Measurements from ENCODE around the gene CD2BP2.

Gene CD2BP2

GRCh38 chr16:30378236-30379157, 23.4 kb upstream of the CD2BP2 start:
- peak; percentile 82 for DNase-seq

DNA sequence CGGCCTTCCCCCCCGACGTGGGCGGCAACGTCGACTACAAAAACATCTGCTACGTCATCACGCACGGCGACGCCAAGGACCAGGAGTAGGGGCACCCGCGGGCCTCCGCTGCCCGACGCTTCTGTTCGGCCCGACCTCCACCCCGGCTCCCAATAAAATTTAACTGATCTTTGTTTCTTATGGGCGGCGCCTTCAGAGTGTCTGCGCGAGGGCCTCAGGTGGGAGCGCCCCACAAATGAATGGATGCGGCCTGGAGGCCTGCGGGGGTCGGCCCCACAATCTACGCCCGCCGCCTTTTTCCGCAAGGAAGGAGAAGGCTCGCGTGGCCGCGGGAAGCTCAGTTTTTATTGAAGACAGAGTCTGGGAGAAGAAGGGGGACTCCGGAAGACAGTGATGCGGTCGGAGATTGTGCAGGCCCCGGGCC, 22.7 kb upstream of the CD2BP2 start:
- DNase-seq = peak; percentile 66

DNA sequence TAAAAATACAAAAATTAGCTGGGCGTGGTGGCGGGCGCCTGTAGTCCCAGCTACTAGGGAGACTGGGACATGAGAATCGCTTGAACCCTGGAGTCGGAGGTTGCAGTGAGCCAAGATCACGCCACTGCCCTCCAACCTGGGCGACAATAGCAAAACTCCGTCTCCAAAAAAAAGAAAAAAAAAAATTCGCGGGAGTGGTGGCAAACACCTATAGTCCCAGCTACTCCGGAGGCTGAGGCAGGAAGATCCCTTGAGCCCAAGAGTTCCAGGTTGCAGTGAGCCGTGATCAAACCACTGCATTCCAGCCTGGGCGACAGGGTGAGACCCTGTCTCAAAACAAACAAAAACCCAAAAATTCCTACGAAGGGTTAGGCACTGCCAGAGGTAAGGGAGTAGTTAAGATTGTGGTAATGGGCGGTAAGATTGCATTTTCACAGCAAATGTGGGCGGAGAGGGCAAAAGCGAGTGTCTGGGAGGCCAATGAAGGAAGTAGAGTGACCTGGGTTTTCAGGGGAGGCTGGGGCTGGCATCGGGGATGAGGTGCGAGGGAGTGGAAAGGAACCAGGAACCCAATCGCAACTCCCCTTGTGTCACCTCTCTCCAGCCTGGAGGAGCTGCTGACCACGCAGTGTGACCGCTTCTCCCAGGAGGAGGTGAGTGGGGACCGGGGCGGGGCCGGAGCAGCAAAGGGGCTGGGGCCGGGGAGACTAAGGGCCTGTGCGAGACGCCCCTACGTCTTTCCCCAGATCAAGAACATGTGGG, 22.1 kb upstream of the CD2BP2 start:
- DNase-seq = no peak

DNA sequence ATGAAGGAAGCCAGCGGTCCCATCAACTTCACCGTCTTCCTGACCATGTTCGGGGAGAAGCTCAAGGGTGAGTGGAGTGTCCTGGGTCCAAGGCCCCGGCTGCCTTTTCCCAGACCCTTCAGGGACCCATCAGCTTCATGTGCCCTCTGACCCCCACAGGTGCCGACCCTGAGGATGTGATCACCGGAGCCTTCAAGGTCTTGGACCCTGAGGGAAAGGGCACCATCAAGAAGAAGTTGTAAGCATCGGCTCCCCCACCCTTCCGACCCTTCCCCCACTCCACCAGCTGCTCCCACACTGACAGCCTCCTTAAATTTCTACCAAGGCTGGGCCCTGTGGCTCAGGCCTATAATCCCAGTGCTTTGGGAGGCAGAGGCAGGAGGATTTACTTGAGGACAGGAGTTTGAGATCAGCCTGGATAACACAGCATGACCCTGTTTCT, 21.4 kb upstream of the CD2BP2 start:
- DNase-seq = no peak

DNA sequence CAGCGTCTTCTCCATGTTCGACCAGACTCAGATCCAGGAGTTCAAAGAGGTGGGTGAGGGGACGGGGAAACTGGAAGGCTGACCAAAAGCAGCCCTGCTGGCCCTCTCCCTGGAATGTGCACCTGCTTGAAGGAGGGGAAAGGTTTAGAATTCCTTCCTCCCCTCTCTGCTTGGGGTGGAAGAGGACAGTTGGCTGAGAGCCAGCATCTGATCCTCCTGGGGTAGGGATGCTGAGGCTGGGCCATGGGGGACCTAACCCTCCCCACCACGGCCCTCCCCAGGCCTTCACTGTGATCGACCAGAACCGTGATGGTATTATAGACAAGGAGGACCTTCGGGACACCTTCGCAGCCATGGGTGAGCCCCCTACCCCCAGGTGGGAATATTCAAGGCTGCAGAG, 20.8 kb upstream of the CD2BP2 start:
- no peak for DNase-seq

DNA sequence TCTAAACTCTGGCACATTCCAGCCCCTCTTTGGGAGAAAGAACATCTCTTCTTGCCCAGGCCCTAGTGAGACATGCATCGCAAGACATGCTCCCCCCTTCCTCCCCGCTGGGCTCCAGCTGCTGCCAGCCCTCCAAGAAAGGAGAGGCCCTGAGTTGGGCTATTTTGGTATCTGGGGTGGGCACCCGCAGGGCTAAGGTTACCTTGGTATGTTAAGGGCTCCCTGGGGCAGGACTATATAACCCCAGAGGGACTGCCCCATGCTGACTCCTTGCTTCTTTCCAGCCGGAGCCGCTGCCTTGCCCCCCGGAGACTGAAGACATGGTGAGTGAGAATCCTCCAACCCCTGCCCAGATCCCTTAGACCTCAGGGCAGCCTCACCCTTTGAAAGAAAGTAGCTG, 19.4 kb upstream of the CD2BP2 start, which contains the start of gene MYL11:
TSS of gene MYL11 (plus strand) at position 265 of the 400 bp plus-strand sequence. CDS start at position 321, 56 bp downstream.
- no peak for DNase-seq

GRCh38 chr16:30372725-30373124, 17.6 kb upstream of the CD2BP2 start:
- no peak for DNase-seq

GRCh38 chr16:30372038-30372712, 17.1 kb upstream of the CD2BP2 start:
- no peak for DNase-seq

- DNase-seq = no peak
These were observed 16.2 kb upstream of the CD2BP2 start for GRCh38 chr16:30371248-30371816.

GRCh38 chr16:30370456-30371247, 15.5 kb upstream of the CD2BP2 start, which contains the start of gene TBC1D10B:
TBC1D10B (minus strand) TSS chr16:30370494; CDS start chr16:30370183, 311 bp downstream.
- peak; percentile 100 for DNase-seq

GRCh38 chr16:30369938-30370455, 14.9 kb upstream of the CD2BP2 start:
- no peak for DNase-seq

DNA sequence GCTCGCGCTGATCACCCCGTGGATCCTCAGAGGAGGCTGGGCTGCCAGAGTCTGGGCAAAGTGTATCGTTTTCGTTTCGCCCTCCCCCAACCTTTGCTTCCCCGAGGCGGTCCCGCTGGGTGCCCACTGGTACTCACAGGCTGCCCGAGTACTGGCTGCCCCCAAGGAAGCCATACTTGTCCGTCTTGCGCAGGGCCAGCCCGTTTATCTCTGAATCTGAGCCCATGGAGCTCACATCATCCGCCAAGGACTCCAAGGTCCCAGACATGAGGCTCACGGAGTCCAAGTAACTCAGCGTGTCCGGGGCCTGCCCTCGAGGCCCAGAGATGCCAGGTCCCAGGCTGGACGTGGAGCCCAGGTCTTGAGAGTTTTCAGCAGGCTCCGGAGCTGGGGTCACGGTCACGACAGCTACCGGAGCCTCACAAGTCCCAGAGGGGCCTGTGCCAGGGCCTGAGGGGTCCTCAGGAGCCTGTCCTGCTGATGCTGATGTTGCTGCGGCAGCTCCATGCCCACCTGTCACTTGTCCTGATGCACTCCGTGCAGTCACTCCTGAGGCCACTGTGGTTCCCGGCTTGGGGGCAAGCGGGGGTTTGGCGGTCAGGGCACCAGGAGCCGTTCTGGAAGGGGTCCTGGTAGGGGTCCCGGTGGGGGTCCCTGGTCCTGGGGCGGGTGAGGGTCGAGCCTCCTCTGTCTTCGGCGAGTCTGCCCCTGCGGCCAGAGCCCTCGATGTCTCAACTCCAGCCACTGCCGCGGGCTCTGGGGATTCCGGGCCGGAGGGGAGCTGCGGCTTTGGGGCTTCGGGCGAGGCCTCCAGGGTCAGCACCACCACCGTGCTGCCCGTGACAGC, 14.2 kb upstream of the CD2BP2 start:
- DNase-seq = no peak

GRCh38 chr16:30368792-30369090, 13.6 kb upstream of the CD2BP2 start:
- no peak for DNase-seq

DNA sequence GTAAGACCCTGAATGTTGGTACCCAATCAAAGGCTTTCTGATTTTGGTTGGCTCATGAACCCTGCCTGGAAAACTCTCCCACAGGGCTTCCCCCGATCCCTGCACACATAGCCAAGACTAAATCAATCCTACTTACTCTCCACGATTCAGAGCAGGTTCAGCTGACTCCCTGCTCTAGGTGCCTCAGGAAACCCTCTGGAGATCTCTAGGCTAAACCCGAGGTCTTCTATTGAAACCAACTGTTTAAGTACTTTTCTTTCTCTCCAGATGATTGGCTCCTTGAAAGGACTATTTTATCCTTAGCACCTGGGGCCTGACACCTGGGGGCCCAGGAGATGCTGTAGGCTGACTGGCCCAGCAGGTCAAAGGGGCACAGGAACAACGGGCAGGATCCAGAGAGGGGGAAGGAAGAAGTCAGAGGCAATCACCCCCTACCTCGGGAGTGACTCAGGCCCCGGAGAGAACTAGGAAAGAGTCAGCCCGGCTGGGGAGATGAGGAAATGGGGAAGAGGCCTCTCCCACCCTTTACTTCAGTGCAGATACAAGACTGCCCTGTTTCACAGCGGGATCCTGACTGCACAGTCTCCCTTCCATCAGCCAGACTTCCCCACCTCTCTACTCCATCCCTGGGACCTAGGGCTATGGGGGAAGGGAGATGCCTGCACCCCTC, 13.1 kb upstream of the CD2BP2 start:
- no peak for DNase-seq

- no peak for DNase-seq
These were observed 12.4 kb upstream of the CD2BP2 start for GRCh38 chr16:30367349-30368009.

DNA sequence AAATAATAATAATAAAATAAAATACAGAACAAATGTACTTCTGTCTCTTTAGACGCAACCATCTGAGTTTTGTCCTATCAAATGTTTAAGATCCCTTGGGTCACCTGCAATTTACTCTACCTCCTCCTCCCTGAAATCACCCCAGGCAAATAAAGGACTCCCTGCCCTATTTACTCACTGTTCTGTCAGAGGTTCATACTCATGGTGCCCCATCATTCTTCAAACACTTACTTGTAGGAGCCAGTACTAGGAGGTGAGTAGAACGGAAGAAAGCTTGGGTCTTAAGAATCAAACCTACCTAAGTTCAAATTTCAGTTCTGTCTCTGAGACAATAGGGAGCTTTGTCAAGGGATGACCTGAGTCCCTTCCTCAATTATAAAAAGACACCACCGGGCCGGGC, 11.4 kb upstream of the CD2BP2 start:
- no peak for DNase-seq

- no peak for DNase-seq
These were observed 10.1 kb upstream of the CD2BP2 start for GRCh38 chr16:30365200-30365599.

DNA sequence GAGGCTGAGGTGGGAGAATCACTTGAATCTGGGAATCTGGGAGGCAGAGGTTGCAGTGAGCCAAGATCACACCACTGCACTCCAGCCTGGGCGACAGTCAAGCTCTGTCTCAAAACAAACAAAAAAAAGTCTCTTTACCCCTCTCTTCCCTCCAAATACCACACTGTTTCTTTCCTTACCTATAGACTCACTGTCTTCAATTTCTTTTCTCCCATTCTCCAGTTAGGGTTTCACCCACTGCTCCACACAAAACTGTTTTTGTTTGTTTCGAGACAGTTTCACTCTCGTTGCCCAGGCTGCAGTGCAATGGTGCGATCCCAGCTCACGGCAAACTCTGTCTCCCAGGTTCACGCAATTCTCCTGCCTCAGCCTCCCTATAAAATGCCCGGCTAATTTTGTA, 6.1 kb upstream of the CD2BP2 start:
- no peak for DNase-seq

- no peak for DNase-seq
These were observed 4.7 kb upstream of the CD2BP2 start for GRCh38 chr16:30359871-30360170.
